ENCODE measurements around the gene LRAT. TPM values are rescaled to one million over a fixed set of nuclear protein-coding genes. Genes with fewer than 3 reads are reported as not detected.

LRAT gene
- total and polyA plus RNA-seq, 9 of the 15 experiments (the other 6 are each of a cell fraction or from before 2014, with no cell fraction given): 0.03 to 0.41 (median 0.07) TPM; not detected in 4

DNA sequence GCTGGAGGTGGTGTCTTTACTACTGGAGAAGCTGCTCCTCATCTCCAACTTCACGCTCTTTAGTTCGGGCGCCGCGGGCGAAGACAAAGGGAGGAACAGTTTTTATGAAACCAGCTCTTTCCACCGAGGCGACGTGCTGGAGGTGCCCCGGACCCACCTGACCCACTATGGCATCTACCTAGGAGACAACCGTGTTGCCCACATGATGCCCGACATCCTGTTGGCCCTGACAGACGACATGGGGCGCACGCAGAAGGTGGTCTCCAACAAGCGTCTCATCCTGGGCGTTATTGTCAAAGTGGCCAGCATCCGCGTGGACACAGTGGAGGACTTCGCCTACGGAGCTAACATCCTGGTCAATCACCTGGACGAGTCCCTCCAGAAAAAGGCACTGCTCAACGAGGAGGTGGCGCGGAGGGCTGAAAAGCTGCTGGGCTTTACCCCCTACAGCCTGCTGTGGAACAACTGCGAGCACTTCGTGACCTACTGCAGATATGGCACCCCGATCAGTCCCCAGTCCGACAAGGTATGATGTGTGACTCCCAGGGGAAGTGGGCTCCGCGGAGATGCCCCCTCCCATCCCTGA lies 634 bp downstream of the LRAT start (continued):
- TF ChIP-seq, protein P1, sequence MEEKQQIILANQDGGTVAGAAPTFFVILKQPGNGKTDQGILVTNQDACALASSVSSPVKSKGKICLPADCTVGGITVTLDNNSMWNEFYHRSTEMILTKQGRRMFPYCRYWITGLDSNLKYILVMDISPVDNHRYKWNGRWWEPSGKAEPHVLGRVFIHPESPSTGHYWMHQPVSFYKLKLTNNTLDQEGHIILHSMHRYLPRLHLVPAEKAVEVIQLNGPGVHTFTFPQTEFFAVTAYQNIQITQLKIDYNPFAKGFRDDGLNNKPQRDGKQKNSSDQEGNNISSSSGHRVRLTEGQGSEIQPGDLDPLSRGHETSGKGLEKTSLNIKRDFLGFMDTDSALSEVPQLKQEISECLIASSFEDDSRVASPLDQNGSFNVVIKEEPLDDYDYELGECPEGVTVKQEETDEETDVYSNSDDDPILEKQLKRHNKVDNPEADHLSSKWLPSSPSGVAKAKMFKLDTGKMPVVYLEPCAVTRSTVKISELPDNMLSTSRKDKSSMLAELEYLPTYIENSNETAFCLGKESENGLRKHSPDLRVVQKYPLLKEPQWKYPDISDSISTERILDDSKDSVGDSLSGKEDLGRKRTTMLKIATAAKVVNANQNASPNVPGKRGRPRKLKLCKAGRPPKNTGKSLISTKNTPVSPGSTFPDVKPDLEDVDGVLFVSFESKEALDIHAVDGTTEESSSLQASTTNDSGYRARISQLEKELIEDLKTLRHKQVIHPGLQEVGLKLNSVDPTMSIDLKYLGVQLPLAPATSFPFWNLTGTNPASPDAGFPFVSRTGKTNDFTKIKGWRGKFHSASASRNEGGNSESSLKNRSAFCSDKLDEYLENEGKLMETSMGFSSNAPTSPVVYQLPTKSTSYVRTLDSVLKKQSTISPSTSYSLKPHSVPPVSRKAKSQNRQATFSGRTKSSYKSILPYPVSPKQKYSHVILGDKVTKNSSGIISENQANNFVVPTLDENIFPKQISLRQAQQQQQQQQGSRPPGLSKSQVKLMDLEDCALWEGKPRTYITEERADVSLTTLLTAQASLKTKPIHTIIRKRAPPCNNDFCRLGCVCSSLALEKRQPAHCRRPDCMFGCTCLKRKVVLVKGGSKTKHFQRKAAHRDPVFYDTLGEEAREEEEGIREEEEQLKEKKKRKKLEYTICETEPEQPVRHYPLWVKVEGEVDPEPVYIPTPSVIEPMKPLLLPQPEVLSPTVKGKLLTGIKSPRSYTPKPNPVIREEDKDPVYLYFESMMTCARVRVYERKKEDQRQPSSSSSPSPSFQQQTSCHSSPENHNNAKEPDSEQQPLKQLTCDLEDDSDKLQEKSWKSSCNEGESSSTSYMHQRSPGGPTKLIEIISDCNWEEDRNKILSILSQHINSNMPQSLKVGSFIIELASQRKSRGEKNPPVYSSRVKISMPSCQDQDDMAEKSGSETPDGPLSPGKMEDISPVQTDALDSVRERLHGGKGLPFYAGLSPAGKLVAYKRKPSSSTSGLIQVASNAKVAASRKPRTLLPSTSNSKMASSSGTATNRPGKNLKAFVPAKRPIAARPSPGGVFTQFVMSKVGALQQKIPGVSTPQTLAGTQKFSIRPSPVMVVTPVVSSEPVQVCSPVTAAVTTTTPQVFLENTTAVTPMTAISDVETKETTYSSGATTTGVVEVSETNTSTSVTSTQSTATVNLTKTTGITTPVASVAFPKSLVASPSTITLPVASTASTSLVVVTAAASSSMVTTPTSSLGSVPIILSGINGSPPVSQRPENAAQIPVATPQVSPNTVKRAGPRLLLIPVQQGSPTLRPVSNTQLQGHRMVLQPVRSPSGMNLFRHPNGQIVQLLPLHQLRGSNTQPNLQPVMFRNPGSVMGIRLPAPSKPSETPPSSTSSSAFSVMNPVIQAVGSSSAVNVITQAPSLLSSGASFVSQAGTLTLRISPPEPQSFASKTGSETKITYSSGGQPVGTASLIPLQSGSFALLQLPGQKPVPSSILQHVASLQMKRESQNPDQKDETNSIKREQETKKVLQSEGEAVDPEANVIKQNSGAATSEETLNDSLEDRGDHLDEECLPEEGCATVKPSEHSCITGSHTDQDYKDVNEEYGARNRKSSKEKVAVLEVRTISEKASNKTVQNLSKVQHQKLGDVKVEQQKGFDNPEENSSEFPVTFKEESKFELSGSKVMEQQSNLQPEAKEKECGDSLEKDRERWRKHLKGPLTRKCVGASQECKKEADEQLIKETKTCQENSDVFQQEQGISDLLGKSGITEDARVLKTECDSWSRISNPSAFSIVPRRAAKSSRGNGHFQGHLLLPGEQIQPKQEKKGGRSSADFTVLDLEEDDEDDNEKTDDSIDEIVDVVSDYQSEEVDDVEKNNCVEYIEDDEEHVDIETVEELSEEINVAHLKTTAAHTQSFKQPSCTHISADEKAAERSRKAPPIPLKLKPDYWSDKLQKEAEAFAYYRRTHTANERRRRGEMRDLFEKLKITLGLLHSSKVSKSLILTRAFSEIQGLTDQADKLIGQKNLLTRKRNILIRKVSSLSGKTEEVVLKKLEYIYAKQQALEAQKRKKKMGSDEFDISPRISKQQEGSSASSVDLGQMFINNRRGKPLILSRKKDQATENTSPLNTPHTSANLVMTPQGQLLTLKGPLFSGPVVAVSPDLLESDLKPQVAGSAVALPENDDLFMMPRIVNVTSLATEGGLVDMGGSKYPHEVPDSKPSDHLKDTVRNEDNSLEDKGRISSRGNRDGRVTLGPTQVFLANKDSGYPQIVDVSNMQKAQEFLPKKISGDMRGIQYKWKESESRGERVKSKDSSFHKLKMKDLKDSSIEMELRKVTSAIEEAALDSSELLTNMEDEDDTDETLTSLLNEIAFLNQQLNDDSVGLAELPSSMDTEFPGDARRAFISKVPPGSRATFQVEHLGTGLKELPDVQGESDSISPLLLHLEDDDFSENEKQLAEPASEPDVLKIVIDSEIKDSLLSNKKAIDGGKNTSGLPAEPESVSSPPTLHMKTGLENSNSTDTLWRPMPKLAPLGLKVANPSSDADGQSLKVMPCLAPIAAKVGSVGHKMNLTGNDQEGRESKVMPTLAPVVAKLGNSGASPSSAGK (IDR thresholded peaks at IDR 0.05): no peak
- no peak for TF ChIP-seq HLTF (IDR thresholded peaks at IDR 0.05)

Data from K562 (cell line).